K562 (cell line): ENCODE results near the gene TFDP1. TPM values are rescaled to one million over a fixed set of nuclear protein-coding genes. Genes with fewer than 3 reads are reported as not detected.

Source experiments
- ATF6 ChIP-seq: sonication (generic); formaldehyde crosslinking; IDR thresholded peaks from 2 replicates; pipeline ENCODE4 v1.4.0; 2020; ENCODE audit warnings: mild to moderate bottlenecking, missing genetic modification reagents
- CBFA2T2 ChIP-seq: fragments of 450-650 bp; conservative IDR thresholded peaks from 2 replicates; pipeline ENCODE4 v1.6.1; 2017; ENCODE audit warnings: mild to moderate bottlenecking
- CHD4 ChIP-seq: fragments of 200-600 bp; sonication (generic); IDR thresholded peaks from 3 replicates; pipeline ENCODE4 v1.6.1; 2012; ENCODE audit warnings: low read depth, mild to moderate bottlenecking, mixed read lengths, low read length, inconsistent platforms; ENCODE audit not compliant: insufficient read depth, insufficient replicate concordance, poor library complexity, severe bottlenecking
- CXXC5 ChIP-seq: fragments of 250-450 bp; sonication (Bioruptor Pico); IDR thresholded peaks from 2 replicates; pipeline ENCODE4 v1.8.0; 2022; ENCODE audit warnings: inconsistent platforms, mild to moderate bottlenecking, moderate library complexity
- E2F6 ChIP-seq, 2 experiments: IDR thresholded peaks; 2 replicates each; pipeline ENCODE4 v1.6.1; 2011; ENCODE audit warnings: borderline replicate concordance in 1 of 2, control low read depth in 1 of 2, low read depth in 1 of 2, low read length in 1 of 2, mild to moderate bottlenecking in 1 of 2, mixed read lengths in 1 of 2, moderate library complexity in 1 of 2; ENCODE audit not compliant: insufficient read depth in 1 of 2, insufficient read length in 1 of 2, poor library complexity in 1 of 2, severe bottlenecking in 1 of 2; ENCODE audit errors: extremely low read depth in 1 of 2
- ELF1 ChIP-seq: fragments of 200-800 bp; sonication (Bioruptor generic); IDR thresholded peaks from 2 replicates; pipeline ENCODE4 v1.6.1; 2016; ENCODE audit warnings: missing genetic modification characterization, missing compliant biosample characterization
- GATA2 ChIP-seq: sonication (generic); formaldehyde crosslinking; IDR thresholded peaks from 2 replicates; pipeline ENCODE4 v1.4.0; 2020; ENCODE audit warnings: mild to moderate bottlenecking, missing genetic modification reagents
- HNRNPL ChIP-seq: fragments of 200-400 bp; formaldehyde crosslinking; IDR thresholded peaks from 2 replicates; pipeline ENCODE4 v1.6.1; 2017; ENCODE audit warnings: low read depth, mild to moderate bottlenecking, low read length
- HNRNPUL1 ChIP-seq: fragments of 200-400 bp; formaldehyde crosslinking; IDR thresholded peaks from 2 replicates; pipeline ENCODE4 v1.6.1; 2017; ENCODE audit warnings: low read length
- PATZ1 ChIP-seq: fragments of 250-450 bp; sonication (Bioruptor Pico); IDR thresholded peaks from 2 replicates; pipeline ENCODE4 v1.5.0; 2020; ENCODE audit warnings: mild to moderate bottlenecking, borderline replicate concordance
- PML ChIP-seq: IDR thresholded peaks from 2 replicates; pipeline ENCODE4 v1.6.1; 2012; ENCODE audit warnings: low read length, inconsistent platforms
- SMARCC2 ChIP-seq: fragments of 450-650 bp; IDR thresholded peaks from 2 replicates; pipeline ENCODE4 v1.6.1; 2017; ENCODE audit warnings: antibody characterized with exemption, moderate library complexity, mild to moderate bottlenecking, low read depth
- ZMIZ1 ChIP-seq, 2 experiments: fragments of 150-350 bp in 1 of 2; IDR thresholded peaks; 2 replicates each; pipeline ENCODE4 v1.6.1; 2012 to 2016; ENCODE audit warnings: low read depth in 2 of 2, low read length in 2 of 2, mild to moderate bottlenecking in 1 of 2, moderate library complexity in 1 of 2
- ZNF274 ChIP-seq: IDR thresholded peaks from 2 replicates; pipeline ENCODE4 v1.6.1; 2011; ENCODE audit warnings: low read depth, mild to moderate bottlenecking, low read length, moderate library complexity, borderline replicate concordance
- ZNF449 ChIP-seq: fragments of 250-450 bp; sonication (Bioruptor Pico); IDR thresholded peaks from 2 replicates; pipeline ENCODE4 v1.8.0; 2022; ENCODE audit warnings: moderate library complexity, mild to moderate bottlenecking, inconsistent platforms
- polyA plus RNA-seq, 8 experiments: library from polyadenylated mRNA; depleted of rRNA in 4 of 8; stranded (reverse) in 5 of 8; unstranded in 3 of 8; fragments of >200 nt; fragmentation: Nextera tagmentation in 2 of 8; fragmentation: Illumina TruSeq in 1 of 8; extraction: Ambion mirVana in 2 of 8; extraction: Trizol in 1 of 8; gene quantifications; 2 replicates each; pipeline versions ENCODE4 v1.2.1 to v1.2.3, GENCODE V29; 2011 to 2014; ENCODE audit warnings: inconsistent platforms in 1 of 8, missing spikeins in 1 of 8
- total RNA-seq, 7 experiments: library from RNA; depleted of rRNA in 6 of 7; stranded (reverse); fragments of >200 nt in 6 of 7; fragmentation: Illumina TruSeq in 2 of 7; extraction: Trizol in 2 of 7; gene quantifications; 2 replicates each; pipeline versions ENCODE4 v1.2.1 to v1.2.3, GENCODE V29; 2011 to 2021; ENCODE audit warnings: low replicate concordance in 1 of 7

The TFDP1 gene
- total and polyA plus RNA-seq, 9 of the 15 experiments (the other 6 are each of a cell fraction or from before 2014, with no cell fraction given), result 33.8 to 145 (median 69.1) TPM

GRCh38 chr13:113584870-113585671 lies 518 bp downstream of the TFDP1 start (continued):
- no peak for TF ChIP-seq PATZ1 (CRISPR knock-in tag)
- TF ChIP-seq ATF6, result no peak
- TF ChIP-seq HNRNPL, result 0 out of 2 replicates have a peak, but pooled peaks have one; percentile 26
- TF ChIP-seq ELF1 (tag), result peak; percentile 39; the same call in 1 of the 2 replicates
- no peak for TF ChIP-seq SMARCC2
- no peak for TF ChIP-seq CBFA2T2
- TF ChIP-seq ZNF274, result no peak
- no peak for TF ChIP-seq ZNF449 (CRISPR knock-in tag)
- TF ChIP-seq CHD4, result no peak
- TF ChIP-seq CXXC5 (CRISPR knock-in tag), result 0 out of 2 replicates have a peak, but pooled peaks have one; percentile 55
- TF ChIP-seq GATA2 (CRISPR knock-in tag), result no peak
- TF ChIP-seq ZMIZ1 (IDR thresholded peaks at IDR 0.05; ENCODE audit: low read depth in 2 of 2, low read length in 2 of 2), result no peak
- TF ChIP-seq HNRNPUL1, result no peak
- no peak for TF ChIP-seq PML
- peak in 1 of 2 experiments; percentile 82 for TF ChIP-seq E2F6 (IDR thresholded peaks at IDR 0.05; ENCODE audit: borderline replicate concordance in 1 of 2, extremely low read depth in 1 of 2, insufficient read depth in 1 of 2, insufficient read length in 1 of 2, low read depth in 1 of 2, low read length in 1 of 2, poor library complexity in 1 of 2, severe bottlenecking in 1 of 2)
